Astrocyte of the cerebellum (primary cell): Measurements from ENCODE around the gene SELENOF.
"Not testable (repeated sequence)": the region's sequence is repeated elsewhere in the genome, so short reads cannot be mapped to it uniquely, and the experiment has no call there.

Source experiments
- DNase-seq: peaks from one replicate; pipeline ENCODE4 v3.0.0-alpha.2; 2011; ENCODE audit warnings: low read depth
- H3K4me3 ChIP-seq: 2 replicates; pipeline ENCODE4 v1.5.1; 2011; ENCODE audit warnings: mild to moderate bottlenecking, low read depth, low read length, moderate library complexity
- in situ Hi-C: cut with HindIII; loops from 2 replicates; pipeline ENCODE4 v1.10.0; 2017; ENCODE audit warnings: low sequenced_read_pairs
- TF ChIP-seq, protein P1 (sequence below): IDR thresholded peaks from 2 replicates; pipeline ENCODE4 v1.5.1; 2012; ENCODE audit warnings: low read length, low read depth, moderate library complexity, mild to moderate bottlenecking; ENCODE audit errors: missing control alignments

SELENOF gene

DNA sequence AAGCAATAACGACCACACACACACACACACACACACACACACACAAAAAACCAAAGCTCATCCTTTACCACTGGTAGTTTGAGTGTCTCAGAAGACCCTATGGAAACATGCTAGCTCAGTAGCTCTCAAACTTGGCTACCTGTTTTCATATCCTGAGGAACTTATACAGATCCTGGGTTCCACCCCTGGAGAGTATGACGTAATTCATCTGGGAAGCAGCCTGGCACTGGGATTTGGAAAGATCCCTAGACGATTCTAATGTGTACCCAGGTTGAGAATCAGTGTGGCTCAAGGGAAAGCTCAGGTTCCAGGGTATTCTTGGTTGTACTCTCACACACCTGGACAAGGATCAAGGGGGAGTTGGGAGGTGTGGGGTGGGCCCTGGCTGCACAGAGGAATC lies 85.9 kb downstream of the SELENOF start:
- H3K4me3 ChIP-seq, result no peak overlapping the region
- in situ Hi-C loops, result no loop called here
- no peak for DNase-seq
- TF ChIP-seq, protein P1, sequence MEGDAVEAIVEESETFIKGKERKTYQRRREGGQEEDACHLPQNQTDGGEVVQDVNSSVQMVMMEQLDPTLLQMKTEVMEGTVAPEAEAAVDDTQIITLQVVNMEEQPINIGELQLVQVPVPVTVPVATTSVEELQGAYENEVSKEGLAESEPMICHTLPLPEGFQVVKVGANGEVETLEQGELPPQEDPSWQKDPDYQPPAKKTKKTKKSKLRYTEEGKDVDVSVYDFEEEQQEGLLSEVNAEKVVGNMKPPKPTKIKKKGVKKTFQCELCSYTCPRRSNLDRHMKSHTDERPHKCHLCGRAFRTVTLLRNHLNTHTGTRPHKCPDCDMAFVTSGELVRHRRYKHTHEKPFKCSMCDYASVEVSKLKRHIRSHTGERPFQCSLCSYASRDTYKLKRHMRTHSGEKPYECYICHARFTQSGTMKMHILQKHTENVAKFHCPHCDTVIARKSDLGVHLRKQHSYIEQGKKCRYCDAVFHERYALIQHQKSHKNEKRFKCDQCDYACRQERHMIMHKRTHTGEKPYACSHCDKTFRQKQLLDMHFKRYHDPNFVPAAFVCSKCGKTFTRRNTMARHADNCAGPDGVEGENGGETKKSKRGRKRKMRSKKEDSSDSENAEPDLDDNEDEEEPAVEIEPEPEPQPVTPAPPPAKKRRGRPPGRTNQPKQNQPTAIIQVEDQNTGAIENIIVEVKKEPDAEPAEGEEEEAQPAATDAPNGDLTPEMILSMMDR, result no peak

DNA sequence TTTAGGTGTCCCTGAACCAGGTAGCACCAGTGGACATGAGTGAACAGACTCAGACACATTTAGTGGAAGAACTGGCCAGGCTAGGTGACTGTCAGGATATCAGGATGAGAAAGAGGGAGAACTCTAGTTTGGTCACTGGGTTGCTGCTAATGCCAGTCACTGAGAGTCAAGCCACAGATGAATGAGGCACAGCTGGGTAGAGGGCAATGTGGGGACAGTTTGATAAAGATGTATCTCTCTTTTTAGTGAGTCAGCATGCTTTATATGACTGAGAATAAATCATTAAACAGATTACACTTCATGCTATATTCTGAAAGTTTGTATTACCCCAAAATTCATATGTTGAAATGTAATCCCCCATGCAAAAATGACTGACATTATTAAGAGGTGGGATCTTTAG lies 87.1 kb downstream of the SELENOF start:
- DNase-seq, result no peak
- in situ Hi-C loops, result no loop called here
- no peak overlapping the region for H3K4me3 ChIP-seq
- TF ChIP-seq, protein P1, result no peak

DNA sequence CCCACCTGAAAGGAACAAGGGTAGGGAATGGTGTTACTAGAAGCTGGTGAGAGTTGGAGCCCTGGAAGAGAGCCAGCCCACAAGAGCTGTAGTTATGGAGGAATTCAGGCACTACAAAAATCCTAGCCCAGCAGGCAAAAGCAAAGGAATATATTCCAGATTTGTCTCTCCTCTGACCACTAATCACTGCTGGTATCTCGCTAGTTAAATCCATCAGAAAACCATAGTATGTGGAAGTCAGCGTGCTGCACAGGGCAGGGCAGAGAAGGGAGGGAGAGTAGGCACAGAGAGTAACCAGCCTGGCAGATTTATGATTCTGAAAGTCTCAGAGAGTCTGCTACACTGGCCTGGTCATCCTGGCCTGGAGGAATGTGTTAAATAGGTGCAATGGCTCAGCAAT lies 88.6 kb downstream of the SELENOF start:
- DNase-seq, result peak; percentile 67
- TF ChIP-seq, protein P1, result no peak
- in situ Hi-C loops, result no loop called here
- H3K4me3 ChIP-seq, result no peak overlapping the region

DNA sequence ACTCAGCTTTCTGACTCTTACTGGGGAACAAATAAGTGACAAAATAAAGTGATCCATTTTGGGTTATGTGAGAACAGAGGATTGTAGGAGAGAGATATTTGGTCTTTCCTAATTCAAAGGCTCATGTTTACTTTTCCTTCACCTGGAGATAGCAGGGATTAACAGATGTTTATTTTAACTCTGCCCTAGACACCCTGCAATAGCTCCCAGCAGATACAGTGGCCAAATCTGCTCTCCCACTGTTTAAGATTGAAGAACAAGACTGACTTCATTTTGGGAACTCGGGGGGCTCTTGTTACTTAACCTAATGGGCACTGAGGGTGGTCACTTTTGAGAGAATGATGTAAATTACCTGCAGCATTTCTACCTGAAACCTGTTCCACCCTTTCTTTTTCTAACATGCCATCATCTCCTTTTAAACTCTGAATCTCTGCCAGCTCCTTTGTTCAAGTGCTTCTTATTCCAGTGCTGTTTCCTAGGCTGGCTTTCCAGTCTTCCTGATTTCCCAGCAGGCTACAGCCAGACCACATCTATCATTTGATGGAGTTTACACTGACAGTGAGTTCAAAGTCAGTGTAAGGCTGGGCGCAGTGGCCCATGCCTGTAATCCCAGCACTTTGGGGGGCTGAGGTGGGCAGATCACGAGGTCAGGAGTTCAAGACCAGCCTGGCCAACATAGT lies 90.0 kb downstream of the SELENOF start:
- TF ChIP-seq, protein P1, result no peak
- in situ Hi-C loops, result no loop called here
- H3K4me3 ChIP-seq, result no peak overlapping the region
- DNase-seq, result no peak

DNA sequence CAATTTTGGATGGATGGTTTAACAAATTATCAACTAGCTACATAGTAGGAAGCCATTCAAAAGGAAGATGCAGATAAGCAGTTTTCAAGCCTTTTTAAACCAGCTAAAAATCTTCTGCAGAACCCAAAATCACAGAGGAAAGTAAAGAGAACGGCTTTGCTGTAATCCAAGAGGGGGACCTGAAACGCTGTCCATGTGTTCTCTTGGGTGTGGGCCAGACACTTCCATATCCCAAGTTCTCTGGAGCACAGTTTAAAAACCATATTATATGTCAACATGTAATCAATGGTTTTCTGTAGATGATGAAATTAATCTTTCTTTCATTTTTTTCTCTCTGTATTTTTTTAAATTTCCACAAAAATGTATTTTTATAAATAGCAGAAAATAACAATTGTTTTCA lies 90.5 kb downstream of the SELENOF start:
- no peak overlapping the region for H3K4me3 ChIP-seq
- no peak for DNase-seq
- TF ChIP-seq, protein P1, result no peak
- in situ Hi-C loops, result no loop called here

DNA sequence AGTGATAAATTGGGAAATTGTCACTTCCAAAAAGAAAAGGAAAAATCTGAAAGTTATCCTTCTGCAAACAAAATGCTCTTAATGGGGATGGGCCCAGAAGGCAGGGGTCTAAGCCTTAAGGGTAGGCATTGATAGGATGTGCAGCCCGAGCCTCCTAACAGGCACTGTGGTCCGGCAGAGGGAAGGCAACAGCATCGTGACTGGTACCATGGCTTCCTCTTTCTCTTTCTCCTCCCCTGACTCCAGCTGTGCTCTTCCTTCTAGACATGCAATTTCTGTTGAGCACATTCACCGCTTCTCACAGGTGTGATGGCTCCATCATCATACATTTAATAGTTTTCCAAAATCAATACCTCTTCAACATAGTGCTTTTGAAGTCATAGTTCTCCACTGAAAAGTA lies 91.5 kb downstream of the SELENOF start:
- DNase-seq, result no peak
- no peak overlapping the region for H3K4me3 ChIP-seq
- in situ Hi-C loops, result no loop called here
- TF ChIP-seq, protein P1, result no peak

DNA sequence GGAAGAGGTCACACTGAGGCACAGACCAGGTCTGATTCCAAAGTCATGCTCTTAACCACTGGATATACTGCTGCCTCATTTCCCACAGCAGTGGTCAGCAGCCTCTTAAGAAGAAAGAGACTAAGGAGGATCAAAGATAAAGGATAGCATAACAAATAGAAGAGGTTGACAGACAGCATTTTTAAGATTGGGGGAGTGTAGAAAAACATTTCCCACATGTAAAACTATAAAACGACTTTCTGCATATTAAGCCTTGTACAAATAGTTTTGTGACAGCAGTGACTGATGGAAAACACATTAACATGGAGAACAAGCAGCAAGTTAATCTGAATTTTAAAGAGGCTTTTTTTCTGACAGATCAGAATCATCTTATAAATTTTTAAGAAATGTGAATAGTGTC lies 92.0 kb downstream of the SELENOF start:
- DNase-seq, result no peak
- H3K4me3 ChIP-seq, result no peak overlapping the region
- TF ChIP-seq, protein P1, result no peak
- in situ Hi-C loops, result no loop called here

DNA sequence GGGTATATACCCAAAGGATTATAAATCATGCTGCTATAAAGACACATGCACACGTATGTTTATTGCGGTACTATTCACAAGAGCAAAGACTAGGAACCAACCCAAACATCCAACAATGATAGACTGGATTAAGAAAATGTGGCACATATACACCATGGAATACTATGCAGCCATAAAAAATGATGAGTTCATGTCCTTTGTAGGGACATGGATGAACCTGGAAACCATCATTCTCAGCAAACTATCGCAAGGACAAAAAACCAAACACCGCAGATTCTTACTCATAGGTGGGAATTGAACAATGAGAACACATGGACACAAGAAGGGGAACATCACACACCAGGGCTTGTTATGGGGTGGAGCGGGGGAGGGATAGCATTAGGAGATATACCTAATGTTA lies 94.0 kb downstream of the SELENOF start:
- H3K4me3 ChIP-seq, DNase-seq, in situ Hi-C loops: not testable (repeated sequence)

DNA sequence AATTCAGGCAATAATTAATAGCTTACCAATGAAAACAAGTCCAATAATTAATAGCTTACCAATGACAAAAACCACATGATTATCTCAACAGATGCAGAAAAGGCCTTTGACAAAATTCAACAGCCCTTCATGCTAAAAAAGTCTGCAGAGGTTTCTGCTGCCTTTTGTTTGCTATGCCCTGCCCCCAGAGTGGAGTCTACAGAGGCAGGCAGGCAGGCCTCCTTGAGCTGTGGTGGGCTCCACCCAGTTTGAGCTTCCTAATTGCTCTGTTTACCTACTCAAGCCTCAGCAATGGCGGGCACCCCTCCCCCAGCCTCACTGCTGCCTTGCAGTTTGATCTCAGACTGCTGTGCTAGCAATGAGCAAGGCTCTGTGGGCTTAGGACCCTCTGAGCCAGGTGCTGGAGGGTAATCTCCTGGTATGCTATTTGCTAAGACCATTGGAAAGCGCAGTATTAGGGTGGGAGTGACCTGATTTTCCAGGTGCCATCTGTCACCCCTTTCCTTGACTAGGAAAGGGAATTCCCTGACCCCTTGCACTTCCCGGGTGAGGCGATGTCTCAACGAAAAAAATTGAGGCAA lies 96.6 kb downstream of the SELENOF start:
- in situ Hi-C loops, result not testable (repeated sequence)

DNA sequence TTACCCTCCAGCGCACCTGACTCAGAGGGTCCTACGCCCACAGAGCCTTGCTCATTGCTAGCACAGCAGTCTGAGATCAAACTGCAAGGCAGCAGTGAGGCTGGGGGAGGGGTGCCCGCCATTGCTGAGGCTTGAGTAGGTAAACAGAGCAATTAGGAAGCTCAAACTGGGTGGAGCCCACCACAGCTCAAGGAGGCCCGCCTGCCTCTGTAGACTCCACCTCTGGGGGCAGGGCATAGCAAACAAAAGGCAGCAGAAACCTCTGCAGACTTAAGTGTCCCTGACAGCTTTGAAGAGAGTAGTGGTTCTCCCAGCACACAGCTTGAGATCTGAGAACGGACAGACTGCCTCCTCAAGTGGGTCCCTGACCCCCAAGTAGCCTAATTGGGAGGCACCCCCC lies 99.8 kb downstream of the SELENOF start:
- DNase-seq, in situ Hi-C loops, H3K4me3 ChIP-seq: not testable (repeated sequence)

More for the DNA sequence above, 96.6 kb downstream of the SELENOF start:
- H3K4me3 ChIP-seq, DNase-seq: not testable (repeated sequence)
